HG03175 (cell line): ENCODE data around the gene PCDHGA1.
"Not testable (repeated sequence)": the region's sequence is repeated elsewhere in the genome, so short reads cannot be mapped to it uniquely, and the experiment has no call there.

Source experiments
- ATAC-seq: cut with Tn5 transposase; IDR thresholded peaks from one replicate; pipeline ENCODE4 v1.9.1; 2021; ENCODE audit warnings: mild to moderate bottlenecking, moderate library complexity; ENCODE audit not compliant: unreplicated experiment

PCDHGA1 gene

DNA sequence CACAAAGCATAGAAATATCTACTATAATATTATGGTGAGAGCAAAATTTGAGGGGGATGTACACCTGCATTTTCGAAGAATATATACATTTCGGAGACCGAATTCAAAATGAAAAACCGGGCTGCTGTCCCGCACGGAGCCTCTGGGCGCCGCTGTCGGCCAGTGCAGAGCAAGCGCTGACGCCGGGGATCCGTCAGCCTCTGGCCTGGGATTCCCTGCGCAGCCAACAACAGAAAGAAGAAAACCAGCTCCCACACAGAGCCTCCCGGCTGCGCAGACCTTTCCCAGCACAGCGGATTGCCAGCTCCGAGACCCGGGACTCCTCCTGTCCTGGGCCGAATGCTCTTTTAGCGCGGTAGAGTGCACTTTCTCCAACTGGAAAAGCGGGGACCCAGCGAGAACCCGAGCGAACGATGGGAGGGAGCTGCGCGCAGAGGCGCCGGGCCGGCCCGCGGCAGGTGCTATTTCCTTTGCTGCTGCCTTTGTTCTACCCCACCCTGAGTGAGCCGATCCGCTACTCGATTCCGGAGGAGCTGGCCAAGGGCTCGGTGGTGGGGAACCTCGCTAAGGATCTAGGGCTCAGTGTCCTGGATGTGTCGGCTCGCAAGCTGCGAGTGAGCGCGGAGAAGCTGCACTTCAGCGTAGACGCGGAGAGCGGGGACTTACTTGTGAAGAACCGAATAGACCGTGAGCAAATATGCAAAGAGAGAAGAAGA is 77.6 kb downstream of the PCDHGA1 start, which contains the start of gene PCDHGB6:
Gene PCDHGB6 (plus strand): TSS at position 232 of the 716 bp plus-strand sequence. CDS start 182 bp downstream, at position 414.
- not testable (repeated sequence) for ATAC-seq

DNA sequence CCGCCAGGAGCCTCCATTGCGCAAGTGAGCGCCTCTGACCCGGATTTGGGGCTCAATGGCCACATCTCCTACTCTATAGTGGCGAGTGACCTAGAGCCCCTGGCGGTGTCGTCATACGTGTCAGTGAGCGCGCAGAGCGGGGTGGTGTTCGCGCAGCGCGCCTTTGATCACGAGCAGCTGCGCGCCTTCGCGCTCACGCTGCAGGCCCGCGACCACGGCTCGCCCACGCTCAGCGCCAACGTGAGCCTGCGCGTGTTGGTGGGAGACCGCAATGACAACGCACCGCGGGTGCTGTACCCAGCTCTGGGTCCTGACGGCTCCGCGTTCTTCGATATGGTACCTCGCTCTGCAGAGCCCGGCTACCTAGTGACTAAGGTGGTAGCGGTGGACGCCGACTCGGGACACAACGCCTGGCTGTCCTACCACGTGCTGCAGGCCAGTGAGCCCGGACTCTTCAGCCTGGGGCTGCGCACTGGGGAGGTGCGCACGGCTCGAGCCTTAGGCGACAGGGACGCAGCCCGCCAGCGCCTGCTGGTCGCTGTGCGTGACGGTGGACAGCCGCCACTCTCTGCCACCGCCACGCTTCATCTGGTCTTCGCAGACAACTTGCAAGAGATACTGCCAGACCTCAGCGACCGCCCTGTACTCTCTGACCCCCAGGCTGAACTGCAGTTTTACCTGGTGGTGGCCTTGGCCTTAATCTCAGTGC is 79.4 kb downstream of the PCDHGA1 start:
- ATAC-seq, result no peak

- ATAC-seq, result no peak
Observed at GRCh38 chr5:141411575-141411974, 81.3 kb downstream of the PCDHGA1 start.

DNA sequence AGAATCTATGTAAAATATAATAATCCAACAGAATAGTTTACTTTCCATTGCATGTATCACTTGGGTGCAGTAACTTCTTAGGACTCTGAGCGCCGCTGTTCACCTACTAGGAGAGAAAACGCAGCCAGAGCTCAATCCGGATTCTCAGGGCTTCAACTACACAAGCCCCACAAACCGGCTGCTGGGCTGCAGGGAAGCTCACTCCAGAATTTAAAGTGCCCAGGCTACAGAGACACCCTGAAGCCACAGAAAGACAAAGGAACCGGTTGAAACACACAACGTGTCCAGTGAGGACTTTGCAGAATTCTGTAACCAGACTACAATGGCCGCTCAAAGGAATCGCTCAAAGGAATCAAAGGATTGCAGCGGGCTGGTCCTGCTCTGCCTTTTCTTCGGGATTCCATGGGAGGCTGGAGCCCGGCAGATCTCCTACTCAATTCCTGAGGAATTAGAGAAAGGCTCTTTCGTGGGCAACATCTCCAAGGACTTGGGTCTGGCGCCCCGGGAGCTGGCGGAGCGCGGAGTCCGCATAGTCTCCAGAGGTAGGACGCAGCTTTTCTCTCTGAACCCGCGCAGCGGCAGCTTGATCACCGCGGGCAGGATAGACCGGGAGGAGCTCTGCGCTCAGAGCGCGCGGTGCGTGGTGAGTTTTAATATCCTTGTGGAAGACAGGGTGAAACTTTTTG is 82.7 kb downstream of the PCDHGA1 start, which contains the start of gene PCDHGA10:
Gene PCDHGA10 (plus strand): TSS at position 134 of the 686 bp plus-strand sequence. CDS start 189 bp downstream, at position 323.
- peak; percentile 77 for ATAC-seq

DNA sequence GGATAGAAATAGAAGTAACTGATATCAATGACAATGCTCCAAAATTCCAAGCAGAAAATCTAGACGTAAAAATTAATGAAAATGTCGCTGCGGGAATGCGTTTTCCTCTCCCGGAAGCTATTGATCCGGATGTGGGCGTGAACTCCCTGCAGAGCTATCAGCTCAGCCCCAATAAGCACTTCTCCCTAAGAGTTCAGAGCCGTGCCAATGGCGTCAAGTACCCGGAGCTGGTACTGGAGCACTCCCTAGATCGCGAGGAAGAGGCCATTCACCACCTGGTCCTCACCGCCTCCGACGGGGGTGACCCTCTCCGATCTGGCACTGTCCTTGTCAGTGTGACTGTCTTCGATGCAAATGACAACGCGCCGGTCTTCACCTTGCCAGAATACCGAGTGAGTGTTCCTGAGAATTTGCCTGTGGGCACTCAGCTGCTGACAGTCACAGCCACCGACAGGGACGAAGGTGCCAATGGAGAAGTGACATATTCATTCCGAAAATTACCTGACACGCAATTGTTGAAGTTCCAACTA is 83.3 kb downstream of the PCDHGA1 start:
- ATAC-seq, result no peak

GRCh38 chr5:141414548-141415274 is 84.4 kb downstream of the PCDHGA1 start:
- ATAC-seq, result not testable (repeated sequence)

DNA sequence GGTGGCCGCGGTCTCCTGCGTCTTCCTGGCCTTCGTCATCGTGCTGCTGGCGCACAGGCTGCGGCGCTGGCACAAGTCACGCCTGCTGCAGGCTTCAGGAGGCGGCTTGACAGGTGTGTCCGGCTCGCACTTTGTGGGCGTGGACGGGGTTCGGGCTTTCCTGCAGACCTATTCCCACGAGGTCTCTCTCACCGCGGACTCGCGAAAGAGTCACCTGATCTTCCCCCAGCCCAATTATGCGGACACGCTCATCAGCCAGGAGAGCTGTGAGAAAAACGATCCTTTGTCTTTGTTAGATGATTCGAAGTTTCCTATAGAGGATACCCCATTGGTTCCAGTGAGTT is 84.9 kb downstream of the PCDHGA1 start:
- not testable (repeated sequence) for ATAC-seq

GRCh38 chr5:141417494-141418172 is 87.3 kb downstream of the PCDHGA1 start, which contains the start of gene PCDHGB7:
Gene PCDHGB7, plus strand, starts transcription at chr5:141417677. Its CDS starts 183 bp downstream, at chr5:141417860.
- peak; percentile 60 for ATAC-seq

DNA sequence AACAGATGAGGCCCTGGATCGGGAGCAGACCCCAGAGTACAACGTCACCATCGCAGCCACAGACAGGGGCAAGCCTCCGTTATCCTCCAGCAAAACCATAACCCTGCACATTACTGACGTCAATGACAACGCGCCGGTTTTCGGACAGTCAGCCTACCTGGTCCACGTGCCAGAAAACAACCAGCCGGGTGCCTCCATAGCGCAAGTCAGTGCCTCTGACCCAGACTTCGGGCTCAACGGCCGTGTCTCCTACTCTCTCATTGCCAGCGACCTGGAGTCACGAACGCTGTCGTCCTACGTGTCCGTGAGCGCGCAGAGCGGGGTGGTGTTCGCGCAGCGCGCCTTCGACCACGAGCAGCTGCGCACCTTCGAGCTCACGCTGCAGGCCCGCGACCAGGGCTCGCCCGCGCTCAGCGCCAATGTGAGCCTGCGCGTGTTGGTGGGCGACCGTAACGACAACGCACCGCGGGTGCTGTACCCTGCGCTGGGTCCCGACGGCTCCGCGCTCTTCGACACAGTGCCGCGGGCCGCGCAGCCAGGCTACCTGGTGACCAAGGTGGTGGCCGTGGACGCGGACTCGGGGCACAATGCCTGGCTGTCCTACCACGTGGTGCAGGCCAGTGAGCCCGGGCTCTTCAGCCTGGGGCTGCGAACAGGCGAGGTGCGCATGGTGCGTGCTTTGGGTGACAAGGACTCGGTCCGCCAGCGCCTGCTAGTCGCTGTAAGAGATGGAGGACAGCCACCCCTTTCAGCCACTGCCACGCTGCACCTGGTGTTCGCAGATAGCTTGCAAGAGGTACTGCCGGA is 89.0 kb downstream of the PCDHGA1 start:
- ATAC-seq, result no peak

GRCh38 chr5:141420855-141421488 is 90.7 kb downstream of the PCDHGA1 start, which contains the start of gene PCDHGA11:
Gene PCDHGA11, plus strand, starts transcription at chr5:141421051. Its CDS starts 177 bp downstream, at chr5:141421228.
- peak; percentile 50 for ATAC-seq

- no peak for ATAC-seq
Observed at GRCh38 chr5:141421489-141421855, 91.2 kb downstream of the PCDHGA1 start.

GRCh38 chr5:141422742-141423291 is 92.5 kb downstream of the PCDHGA1 start:
- no peak for ATAC-seq

- ATAC-seq, result no peak
Observed at GRCh38 chr5:141427783-141428426, 97.6 kb downstream of the PCDHGA1 start.

DNA sequence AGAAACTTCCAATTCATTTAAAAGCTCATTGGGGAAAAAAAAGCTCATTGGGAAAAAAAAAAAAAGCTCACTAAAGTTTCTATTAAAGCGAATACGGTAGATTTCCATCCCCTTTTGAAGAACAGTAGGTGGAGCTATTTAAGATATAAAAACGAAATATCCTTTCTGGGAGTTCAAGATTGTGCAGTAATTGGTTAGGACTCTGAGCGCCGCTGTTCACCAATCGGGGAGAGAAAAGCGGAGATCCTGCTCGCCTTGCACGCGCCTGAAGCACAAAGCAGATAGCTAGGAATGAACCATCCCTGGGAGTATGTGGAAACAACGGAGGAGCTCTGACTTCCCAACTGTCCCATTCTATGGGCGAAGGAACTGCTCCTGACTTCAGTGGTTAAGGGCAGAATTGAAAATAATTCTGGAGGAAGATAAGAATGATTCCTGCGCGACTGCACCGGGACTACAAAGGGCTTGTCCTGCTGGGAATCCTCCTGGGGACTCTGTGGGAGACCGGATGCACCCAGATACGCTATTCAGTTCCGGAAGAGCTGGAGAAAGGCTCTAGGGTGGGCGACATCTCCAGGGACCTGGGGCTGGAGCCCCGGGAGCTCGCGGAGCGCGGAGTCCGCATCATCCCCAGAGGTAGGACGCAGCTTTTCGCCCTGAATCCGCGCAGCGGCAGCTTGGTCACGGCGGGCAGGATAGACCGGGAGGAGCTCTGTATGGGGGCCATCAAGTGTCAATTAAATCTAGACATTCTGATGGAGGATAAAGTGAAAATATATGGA is 100.2 kb downstream of the PCDHGA1 start, which contains the start of gene PCDHGA12:
Gene PCDHGA12 (plus strand): TSS at position 176 of the 782 bp plus-strand sequence. CDS start 253 bp downstream, at position 429.
- ATAC-seq, result peak; percentile 92

- no peak for ATAC-seq
Observed at GRCh38 chr5:141431286-141431685, 101.0 kb downstream of the PCDHGA1 start.

DNA sequence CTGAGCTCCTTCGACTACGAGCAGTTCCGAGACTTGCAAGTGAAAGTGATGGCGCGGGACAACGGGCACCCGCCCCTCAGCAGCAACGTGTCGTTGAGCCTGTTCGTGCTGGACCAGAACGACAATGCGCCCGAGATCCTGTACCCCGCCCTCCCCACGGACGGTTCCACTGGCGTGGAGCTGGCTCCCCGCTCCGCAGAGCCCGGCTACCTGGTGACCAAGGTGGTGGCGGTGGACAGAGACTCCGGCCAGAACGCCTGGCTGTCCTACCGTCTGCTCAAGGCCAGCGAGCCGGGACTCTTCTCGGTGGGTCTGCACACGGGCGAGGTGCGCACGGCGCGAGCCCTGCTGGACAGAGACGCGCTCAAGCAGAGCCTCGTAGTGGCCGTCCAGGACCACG is 102.0 kb downstream of the PCDHGA1 start:
- not testable (repeated sequence) for ATAC-seq

GRCh38 chr5:141432726-141433125 is 102.4 kb downstream of the PCDHGA1 start:
- not testable (repeated sequence) for ATAC-seq
